ENCODE measurements around the gene MLXIPL.
"Not testable (repeated sequence)": the region's sequence is repeated elsewhere in the genome, so short reads cannot be mapped to it uniquely, and the experiment has no call there.

The MLXIPL gene

DNA sequence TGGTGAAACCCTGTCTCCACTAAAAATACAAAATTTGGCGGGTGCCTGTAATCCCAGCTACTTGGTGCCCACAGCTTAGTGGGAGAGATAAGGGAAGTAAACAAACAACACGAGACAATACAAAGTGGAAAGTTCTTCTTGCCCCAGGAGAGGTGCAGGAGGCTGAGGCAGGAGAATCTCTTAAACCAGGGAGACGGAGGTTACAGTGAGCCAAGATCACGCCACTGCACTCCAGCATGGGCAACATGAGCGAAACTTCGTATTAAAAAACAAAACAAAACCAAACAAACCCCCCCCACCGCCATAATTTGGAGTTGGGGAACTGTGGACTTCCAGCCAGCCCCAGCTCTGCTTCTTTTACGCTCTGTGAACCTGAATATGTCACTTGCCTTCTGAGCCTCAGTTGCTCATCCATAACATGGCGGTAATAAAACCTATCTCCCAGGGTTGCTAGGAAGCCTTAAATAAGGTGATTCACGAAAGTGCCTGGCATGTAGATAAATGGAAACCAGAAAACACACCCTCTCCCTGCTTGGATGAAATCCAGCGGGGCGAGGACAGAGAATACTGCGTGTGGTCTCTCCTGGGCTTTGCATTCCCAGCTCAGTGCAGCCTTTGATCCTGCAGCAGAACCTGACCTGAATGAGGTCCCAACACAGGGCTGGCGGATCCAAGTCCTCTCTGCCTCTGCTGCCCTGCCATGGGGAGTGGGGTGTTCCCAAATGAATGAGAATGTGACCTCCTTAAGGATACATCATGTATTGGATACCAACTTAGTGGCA is 10.2 kb downstream of the MLXIPL start:
- DNase-seq = no peak

DNA sequence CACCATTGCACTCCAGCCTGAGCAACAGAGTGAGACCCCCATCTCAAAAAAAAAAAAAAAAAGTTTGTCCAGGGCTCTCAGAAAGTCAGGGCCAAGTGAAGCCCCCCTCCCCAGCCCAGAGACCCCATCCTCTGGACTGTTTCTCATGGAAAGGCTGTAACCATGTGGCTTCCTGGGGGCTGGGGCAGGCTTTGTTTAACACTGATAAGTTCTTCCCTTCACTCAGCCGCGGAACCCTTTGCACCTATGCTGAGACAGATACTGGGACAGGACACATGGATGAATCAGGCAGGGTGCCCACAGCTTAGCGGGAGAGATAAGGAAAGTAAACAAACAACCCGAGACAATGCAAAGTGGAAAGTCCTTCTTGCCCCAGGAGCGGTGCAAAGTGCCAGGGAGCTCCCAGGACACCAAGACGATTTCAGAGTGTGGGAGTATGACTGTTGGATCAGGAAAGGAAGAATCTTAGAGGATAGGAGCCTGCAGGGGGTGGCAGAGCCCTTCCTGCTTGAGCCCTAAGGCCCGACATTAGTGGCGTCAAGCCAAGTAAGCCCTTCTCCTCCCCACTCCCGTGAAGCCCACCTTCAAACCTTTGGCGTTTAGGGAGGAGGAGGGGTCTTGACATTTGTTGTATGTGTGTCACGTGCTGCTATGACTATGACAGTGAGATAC is 11.6 kb downstream of the MLXIPL start:
- no peak for DNase-seq

DNA sequence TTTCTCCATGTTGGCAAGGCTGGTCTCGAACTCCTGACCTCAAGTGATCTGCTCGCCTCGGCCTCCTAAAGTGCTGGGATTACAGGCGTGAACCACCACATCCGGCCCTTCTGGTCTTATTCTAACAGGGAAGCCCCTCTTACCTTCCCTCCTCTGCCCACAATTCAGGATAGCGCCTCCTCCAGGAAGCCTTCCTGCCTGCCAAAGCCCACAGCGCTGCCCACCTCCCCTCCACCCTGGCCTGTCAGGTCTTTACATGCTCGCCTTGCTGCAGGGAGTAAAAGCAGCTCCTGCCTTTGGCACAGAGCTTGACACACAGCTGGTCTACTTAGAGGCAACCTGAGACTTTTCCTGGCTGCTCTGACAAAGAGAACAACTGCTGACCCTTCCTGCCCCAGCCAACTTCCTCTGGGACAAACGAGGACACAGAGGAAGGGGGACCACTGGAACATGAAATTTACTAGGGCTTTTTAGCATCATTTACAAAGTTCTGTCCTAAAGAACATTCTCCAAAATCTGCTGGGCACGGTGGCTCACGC is 13.2 kb downstream of the MLXIPL start:
- DNase-seq = no peak

DNA sequence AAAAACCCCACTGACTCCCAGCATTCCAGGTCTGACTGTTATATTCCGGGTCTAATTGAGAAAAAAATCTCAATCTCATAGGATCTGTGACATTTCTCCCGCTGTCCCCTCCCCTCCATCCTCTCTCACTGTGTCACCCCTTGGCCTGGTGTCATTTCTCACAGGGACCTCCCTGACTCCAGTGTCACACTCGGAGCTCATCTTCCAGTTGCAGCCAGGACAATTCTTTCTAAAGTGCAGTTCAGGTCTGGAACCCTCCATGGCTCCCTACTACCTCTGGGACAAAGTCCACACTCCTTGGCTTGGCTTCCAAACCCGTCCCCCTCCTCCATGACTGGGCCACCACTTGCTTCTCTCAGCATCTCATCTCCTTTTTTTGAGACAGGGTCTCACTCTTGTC is 14.2 kb downstream of the MLXIPL start:
- no peak for DNase-seq

DNA sequence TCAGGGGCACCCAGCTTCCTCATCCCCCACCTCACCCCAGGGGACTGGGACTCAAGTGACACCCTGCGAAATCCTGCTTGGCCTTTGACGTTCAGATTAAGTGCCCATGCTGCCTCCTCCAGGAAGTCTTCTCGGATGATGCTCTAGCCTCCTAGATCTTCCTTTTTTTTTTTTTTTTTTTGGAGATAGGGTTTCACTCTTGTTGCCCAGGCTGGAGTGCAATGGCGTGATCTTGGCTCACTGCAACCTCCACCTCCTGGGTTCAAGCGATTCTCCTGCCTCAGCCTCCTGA is 16.7 kb downstream of the MLXIPL start:
- DNase-seq = not testable (repeated sequence)

DNA sequence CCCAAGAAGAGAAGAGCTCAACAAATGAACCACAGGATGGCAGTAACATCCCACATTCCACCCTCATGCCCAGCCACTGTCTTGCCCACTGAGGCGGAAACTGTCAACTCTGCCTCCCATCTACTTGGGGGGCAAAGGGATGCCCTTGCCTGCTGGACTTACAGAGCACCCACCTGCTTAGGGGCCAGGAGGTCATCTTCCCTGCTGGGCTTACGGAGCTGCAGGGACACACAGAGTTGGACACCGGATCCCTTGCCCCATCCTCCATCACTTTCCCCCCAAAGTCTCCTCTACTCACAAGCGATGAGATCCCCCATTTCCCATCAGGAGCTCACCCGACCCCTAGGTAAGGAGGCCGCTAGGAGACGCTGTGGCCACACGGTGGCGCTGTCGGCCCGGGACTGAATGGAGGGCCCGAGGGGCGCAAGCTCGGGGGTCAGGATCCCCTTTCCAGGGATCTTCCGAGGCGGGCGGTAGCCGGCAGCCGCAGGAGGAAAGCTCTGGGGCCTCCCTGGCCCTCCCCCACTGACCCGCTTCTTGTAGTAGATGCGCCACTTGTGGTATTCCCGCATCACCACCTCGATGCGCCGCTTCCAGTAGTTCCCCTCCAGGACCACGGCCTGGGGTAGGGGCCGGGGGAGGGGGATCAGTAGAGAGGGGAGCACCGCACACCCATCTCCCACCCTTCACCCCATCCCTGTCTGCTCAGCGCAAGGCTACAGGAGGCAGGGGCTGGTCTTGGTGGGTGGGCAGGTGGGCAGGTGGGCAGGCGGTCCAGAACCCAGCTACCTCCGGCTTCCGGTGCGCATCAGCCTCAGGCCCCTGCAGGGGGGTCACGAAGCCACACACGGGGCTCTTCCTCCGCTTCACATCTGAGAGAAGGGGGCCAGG is 17.3 kb downstream of the MLXIPL start:
- peak in 25 of 56 donors; percentile 4 to 62 (median 21) for DNase-seq

DNA sequence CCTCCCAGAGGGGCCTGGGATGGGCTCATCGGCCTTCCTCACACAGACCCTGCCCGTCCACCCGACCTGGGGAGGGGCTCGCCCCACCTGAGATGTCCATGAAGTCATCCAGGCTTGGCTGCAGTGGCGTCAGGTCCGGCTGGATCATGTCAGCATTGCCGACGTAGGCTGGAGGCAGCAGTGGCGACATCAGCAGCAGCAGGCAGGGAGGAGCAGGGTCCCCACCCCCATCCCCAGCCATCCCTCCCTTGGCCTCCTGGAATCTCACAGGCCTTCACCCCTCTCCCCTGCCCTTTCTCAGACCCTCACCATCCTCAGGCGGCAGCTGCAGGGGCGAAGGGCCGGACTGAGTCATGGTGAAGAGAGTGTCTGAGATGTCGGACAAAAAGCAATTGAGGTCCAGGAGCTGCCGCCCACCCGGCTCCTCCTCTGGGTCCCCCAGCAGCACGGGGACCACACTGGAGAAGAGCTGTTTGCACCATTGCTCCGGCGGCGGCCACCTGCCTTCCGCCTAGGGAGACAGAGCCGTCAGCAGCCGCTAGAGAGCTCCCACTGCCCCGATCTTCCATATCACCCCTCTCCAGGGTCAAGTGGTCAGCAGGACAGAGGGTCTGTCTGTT is 18.6 kb downstream of the MLXIPL start:
- DNase-seq = no peak

DNA sequence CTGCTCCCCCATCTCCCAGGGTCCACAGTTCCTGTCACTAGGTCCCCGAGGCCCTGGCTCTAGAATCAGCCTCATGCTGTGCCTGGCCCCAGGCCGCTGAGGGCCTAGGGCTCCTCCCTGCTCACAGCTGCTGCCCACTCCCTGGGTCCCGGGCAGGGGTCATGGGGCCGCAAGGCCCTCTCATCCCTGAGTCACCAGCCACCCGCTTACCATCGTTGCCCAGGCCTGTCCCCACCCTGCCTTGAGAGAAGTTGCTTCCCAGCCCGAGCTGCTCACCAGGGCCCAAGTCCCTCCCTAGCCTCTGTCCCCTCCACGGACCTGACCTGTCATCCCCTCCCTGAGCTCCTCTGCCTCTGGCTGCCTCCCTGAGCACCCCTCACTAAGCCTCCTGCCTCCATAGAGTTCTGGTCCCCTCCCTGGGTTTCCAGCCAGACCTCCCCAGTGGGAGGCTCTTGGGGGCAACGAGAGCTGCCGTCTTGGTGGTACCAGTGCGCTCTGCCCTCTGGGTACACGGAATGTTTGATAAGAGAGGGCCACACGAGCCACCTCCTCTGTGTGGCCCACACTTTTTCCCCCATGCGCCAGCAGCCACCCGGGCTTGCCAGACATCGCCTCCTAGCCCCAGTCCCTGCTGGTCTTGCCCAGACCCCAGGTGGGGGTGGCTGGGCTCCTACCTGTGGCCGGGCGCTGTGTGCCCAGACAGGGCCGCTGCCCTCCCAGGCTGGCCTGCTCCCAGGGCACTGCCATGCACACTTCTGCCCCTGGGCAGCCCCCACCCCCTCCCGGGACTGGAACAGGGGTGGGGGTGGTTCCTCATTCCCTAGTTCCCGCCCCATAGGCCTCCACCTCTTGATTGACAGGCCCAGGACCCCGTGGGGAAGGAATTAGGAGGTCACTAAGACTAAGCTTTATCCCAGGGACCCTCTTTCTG is 21.3 kb downstream of the MLXIPL start:
- peak in 11 of 56 donors; percentile 5 to 28 (median 16) for DNase-seq

DNA sequence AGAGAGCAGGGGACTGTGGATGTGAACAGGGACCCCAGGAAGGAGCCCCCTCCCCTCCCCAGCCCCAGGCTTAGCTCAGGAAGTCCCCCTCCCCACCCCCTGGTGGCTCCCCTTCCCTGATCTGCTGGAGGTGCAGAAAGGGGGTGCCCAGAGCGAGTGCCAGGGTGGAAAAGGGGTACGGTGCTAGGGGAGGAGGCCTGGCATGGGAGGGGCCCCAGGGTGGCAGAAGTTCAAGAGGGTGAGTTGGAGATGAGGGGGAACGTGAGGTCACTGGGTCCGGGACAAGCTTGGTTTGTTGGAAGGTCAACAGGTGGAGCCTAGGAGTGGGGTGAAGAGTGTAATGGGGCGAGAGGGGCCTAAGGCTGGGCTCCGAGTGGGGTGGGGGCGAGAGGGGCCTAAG is 24.4 kb downstream of the MLXIPL start:
- no peak for DNase-seq

DNA sequence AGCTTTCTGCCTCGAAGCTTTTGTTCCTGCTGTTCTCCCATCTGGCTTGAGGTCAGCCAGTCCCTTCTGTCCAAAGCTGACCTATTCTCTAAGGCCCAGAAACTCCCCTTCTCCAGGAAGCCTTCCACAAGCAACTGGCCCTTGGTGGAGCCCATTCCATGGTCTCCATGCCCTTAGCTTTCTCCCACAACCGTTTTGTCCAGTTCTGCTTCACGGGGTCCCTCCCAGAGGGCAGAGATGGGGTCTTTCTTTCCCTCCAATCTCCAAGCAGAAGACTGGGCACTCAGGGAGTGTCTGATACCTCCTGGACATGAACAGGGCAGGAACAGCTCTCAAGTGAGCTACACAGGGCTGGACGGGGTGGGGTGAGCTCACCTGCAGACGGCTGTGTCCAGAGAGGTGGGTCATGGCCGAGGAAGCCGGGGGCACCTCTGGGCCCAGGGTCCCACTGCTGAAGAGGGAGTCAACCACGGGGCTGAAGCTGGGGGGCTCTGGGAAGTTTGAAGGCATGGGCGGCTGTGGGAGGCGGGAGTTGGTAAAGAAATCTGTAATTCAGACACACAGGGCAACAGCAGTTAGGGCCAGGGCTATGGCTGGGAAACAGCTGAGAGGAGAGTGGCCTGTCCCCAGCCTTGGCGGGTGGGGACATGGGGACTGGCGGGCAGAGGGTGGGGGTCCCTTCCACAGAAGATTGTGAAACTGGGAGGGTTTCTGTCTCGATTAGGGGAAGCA is 25.0 kb downstream of the MLXIPL start:
- no peak for DNase-seq

DNA sequence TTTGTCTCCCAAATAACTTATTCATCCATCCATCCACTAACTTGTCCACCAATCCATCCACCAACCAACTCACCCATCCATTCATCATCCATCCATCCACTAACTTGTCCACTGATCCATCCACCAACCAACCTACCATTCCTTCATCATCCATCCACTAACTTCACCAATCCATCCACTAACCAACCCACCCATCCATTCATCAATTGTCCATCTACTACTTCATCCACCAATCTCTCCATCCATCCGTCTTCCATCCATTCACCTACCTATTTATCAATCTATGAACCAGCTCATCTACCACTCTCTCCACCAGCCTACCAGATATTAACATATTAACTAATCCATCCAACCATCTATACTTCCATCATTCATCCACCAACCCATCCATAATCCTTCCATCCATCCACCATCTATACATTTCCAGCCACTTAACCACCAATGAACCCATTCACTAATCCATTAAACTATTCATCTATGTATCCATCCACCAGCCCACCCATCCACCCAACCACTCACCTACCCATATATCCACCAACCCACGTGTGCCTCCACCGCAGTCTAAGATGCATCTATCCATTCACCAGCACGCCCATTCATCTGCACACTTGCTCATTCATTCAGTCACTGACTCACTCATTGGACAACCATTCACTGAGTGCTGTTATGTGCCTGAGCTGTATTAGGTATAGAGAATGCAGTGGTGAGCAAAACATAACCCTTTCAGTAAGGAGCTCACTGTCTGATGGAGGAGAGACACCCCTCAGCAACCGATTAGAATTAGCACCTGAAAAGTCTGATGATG is 26.1 kb downstream of the MLXIPL start:
- DNase-seq = no peak

DNA sequence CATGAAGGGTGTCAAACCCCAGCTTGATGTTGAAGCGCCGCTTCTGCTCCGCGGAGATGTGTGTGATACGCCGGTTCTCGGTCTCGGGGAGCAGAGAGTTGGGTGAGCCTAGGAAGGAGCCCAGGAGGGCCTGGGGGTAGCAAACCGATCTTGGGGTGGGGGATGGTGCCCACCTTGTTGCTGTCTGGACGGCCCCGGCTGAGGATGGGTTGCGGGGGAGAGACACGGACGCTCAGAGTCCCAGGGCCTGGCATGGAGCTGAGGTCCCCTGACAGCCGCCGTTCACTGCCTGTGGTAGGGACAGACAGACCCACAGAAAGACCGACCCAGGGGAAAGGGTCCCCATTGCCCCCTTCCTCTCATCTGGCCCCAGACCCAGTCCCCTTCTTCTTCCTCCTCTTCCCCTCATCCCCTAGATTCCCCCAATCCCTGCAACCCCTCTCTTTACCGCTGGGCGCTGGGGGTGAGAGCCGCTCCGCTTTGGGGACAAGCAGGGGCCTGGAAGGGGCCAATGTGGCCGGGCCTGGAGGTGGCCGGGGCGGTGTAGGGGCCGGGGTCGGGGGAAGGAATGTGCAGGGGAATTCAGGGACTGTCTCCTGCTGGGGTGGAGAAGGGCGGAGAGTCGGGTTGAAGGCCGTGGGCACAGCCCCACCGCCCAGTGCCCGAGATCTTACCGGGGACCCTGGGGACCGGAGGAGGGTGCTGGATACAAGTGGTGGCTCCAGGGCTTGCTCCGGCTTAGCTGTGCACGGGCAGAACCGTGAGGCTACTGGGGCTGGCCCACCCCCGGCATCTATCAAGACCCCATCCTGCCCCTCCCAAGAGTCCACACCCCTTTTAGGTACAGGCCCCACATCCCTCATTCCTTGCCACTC is 27.9 kb downstream of the MLXIPL start:
- no peak for DNase-seq

DNA sequence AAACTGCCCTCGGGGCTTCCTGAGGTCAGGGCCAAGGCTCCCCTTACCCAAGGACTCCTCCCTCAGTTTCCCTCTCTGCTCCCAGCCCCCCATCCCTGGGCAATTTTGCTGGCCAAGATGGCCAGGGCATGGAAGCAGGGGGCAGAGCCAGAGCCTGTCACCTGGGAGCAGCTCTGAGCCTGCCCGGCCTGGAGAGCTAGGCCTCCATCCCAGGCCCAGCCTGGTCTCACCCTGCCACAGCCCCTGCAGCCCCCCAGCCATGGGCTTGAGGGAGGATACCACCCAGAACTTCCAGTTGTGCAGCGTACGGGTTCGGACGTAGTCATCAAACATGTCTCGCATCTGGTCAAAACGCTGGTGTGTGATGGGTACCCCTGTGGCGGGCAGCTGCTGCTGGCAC is 29.0 kb downstream of the MLXIPL start:
- DNase-seq = no peak

DNA sequence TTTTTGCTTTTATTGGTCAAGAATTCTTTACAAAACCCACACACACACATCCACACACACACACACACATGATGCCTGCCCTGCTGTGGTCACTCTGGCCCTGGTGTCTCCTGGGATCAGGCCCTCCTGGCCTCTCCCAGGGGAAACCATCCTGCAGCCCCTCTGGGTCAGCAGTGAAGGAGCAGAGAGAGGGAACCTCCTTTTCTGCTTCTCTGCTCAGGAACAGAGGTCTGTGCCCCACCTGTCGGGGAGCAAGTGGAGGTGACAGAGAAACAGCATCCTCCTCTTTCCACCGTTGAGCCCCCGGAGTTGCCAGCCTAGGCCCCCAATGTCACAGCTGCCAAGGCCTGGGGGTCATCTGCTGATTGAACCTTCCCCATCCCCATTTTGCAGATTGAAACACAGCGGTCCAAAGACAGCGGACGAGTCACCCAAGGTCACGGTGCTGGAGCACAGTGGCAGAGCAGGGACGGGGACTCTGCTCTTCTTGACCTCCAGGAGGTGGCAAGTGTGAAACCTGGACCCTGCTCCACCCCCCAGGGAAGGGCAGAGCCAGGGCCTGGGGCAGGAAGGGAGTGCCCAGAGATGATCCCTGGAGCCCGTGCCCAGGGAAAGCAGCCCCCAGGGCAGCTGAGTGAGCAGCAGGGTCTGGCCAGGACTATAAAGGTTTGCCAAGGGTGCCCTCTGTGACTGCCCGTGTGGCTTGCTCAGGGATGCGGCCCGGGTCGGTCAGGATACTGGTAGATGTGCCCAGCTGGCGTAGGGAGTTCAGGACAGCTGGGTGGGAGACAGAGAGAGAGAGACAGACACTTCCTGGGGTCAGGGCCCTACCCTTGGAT is 30.9 kb downstream of the MLXIPL start:
- DNase-seq = no peak

DNA sequence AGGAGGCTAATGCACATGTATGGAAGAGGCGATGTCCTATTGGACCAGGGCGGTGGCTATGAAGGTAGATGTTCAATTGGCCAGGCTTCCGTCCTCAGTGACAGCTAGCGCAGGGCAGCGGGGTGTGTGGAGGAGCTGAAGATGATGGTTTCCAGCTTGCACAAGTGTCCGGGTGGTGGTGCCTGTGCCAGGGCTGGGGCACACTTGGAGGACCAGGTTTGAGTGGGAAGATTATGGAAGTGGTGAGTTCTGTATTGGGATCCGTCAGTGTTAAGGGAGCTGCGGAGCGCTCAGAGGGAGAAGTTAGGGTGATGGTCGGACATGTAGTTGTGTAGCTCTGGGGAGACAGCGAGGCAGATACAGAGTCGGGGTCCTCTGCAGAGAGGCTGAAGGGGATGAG is 37.4 kb downstream of the MLXIPL start:
- DNase-seq = no peak

DNA sequence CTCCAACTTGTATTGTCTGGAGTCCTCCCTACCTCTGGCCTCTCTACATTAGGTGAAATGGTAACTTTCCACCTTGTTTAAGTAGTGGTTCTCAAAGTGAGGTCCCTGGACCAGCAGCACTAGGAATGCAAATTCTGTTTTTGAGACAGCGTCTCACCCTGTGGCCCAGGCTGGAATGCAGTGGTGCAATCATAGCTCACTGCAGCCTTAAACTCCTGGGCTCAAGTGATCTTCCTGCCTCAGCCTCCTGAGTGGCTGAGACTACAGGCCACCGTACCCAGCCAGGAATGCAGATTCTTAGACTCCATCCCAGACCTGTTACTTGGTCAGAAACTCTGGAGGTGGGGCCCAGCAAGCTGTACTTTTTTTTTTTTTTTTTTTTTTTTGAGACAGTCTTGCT is 39.1 kb downstream of the MLXIPL start:
- DNase-seq = no peak

Data from amygdala (tissue), 56 donors.